Bronchial epithelial cell (primary cell): ENCODE data around the gene DTNB. TPM values are rescaled to one million over a fixed set of nuclear protein-coding genes. Genes with fewer than 3 reads are reported as not detected.
A peak's percentile ranks its signal among the peaks of the same experiment; 100 is the strongest.

Experiments
- DNase-seq: peaks from one replicate; pipeline ENCODE4 v3.0.0-alpha.2; 2010; ENCODE audit warnings: low read depth
- FAIRE-seq: peaks from 2 replicates; lab custom pipeline; 2011; peaks lifted over from hg19 to GRCh38; lab: Jason Lieb, UNC
- H3K27me3 ChIP-seq: 2 replicates; pipeline ENCODE4 v1.5.1; 2011; ENCODE audit warnings: low read length; ENCODE audit not compliant: control insufficient read depth, insufficient read depth
- H3K36me3 ChIP-seq: 2 replicates; pipeline ENCODE4 v1.5.1; 2011; ENCODE audit warnings: low read length; ENCODE audit not compliant: control insufficient read depth, insufficient read depth
- H3K4me3 ChIP-seq: 2 replicates; pipeline ENCODE4 v1.5.1; 2011; ENCODE audit warnings: mild to moderate bottlenecking, low read depth, low read length, control low read depth
- total RNA-seq: library from RNA; depleted of rRNA; stranded (reverse); fragments of >200 nt; gene quantifications from 2 replicates; pipeline ENCODE4 v1.2.1, GENCODE V29; 2014
- TF ChIP-seq, protein P1 (sequence below): IDR thresholded peaks from 2 replicates; pipeline ENCODE4 v1.5.1; 2011; ENCODE audit warnings: mild to moderate bottlenecking, moderate library complexity, low read length, control low read depth, inconsistent platforms; ENCODE audit not compliant: insufficient read depth, severe bottlenecking

DTNB gene
- total RNA-seq, 1 donor from 2014 or later: 8.4 TPM

DNA sequence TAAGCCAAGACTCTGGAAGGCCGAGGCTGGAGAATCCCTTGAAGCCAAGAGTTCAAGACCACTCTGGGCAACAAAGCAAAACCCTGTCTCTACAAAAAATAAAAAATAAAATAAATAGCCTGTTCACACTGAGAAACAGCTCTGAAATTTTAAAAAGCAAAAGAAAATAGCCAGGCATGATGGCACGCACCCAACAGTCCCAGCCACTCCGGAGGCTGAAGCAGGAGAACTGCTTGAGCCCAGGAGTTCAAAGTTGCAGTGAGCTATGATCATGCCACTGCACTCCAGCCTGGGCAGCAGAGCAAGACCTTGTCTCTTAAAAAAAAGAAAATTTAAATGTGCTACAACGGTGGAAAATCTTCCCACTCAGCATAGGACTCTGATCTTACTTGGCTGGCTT, 52.7 kb downstream of the DTNB start:
- no peak for FAIRE-seq
- DNase-seq: no peak

DNA sequence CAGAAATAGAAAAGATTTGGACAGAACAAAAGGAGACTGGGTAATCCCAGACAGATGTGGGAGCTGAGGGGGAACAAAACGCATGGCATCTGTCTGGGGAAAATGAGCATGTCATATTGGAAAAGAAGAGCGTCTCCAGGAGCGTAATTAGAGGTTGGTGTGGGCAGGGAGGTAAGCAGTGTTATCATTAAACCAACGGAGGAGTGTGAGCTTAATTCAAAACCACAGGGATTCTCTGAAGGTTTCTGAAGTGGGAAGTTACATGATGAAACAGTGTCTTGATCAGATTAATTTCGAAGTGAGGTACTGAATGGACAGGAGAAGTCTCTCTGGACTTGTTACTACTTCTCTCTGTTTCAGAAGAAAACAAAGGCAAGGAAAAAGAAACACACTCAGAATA, 53.3 kb downstream of the DTNB start:
- peak; percentile 8 for DNase-seq
- Histone ChIP-seq H3K36me3 (no peaks in the 10 kb centered on the region), H3K27me3 (no peaks in the 10 kb centered on the region), H3K4me3 (no peak overlapping the region)
- no peak for FAIRE-seq
- TF ChIP-seq, protein P1, sequence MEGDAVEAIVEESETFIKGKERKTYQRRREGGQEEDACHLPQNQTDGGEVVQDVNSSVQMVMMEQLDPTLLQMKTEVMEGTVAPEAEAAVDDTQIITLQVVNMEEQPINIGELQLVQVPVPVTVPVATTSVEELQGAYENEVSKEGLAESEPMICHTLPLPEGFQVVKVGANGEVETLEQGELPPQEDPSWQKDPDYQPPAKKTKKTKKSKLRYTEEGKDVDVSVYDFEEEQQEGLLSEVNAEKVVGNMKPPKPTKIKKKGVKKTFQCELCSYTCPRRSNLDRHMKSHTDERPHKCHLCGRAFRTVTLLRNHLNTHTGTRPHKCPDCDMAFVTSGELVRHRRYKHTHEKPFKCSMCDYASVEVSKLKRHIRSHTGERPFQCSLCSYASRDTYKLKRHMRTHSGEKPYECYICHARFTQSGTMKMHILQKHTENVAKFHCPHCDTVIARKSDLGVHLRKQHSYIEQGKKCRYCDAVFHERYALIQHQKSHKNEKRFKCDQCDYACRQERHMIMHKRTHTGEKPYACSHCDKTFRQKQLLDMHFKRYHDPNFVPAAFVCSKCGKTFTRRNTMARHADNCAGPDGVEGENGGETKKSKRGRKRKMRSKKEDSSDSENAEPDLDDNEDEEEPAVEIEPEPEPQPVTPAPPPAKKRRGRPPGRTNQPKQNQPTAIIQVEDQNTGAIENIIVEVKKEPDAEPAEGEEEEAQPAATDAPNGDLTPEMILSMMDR: no peak

More for the DNA sequence above, 52.7 kb downstream of the DTNB start:
- no peaks in the 10 kb centered on the region for H3K27me3 ChIP-seq
- TF ChIP-seq, protein P1: no peak
- no peak overlapping the region for H3K4me3 ChIP-seq
- no peaks in the 10 kb centered on the region for H3K36me3 ChIP-seq

DNA sequence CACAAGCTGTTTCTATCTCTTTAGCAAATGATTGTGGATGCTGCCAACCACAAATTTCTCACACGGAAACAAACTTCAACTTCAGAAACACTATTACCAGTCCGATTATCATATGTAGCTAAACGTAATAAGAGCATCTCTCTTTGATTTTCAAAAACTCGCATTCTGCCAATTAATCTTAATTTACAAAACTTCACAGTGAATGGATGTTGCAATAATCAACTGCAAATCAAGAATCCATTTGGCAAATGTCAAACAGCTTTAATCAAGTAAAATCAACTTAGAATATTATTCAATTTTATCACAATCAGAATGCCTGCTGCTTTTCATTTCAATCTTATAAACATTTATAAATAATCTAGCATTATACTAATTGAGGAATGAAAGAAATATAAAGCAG, 54.2 kb downstream of the DTNB start:
- DNase-seq (no peak), FAIRE-seq (no peak)
- no peaks in the 10 kb centered on the region for H3K27me3 ChIP-seq
- H3K36me3 ChIP-seq: no peaks in the 10 kb centered on the region
- TF ChIP-seq, protein P1: no peak
- no peak overlapping the region for H3K4me3 ChIP-seq

DNA sequence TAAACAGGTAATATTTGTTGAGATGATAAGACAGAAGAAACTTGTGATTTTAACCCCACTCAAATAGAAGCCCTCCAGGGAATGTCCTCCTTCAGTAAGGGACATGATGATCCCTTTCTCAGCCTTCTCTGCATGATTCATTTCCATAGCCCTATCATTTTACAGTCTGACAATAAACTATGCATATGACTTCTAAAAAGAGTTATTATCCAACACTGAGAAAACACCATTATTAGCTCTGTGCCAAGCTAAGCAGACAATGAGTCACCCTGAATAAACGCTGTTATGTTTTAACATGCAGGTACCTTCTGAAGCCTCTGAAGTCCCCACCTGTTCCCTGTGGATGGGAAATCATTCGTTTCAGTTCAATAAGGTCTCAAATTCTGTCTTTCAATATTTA, 54.7 kb downstream of the DTNB start:
- DNase-seq (peak; percentile 99), FAIRE-seq (no peak)
- Histone ChIP-seq H3K4me3 (no peak overlapping the region), H3K36me3 (no peaks in the 10 kb centered on the region), H3K27me3 (no peaks in the 10 kb centered on the region)
- TF ChIP-seq, protein P1: no peak

DNA sequence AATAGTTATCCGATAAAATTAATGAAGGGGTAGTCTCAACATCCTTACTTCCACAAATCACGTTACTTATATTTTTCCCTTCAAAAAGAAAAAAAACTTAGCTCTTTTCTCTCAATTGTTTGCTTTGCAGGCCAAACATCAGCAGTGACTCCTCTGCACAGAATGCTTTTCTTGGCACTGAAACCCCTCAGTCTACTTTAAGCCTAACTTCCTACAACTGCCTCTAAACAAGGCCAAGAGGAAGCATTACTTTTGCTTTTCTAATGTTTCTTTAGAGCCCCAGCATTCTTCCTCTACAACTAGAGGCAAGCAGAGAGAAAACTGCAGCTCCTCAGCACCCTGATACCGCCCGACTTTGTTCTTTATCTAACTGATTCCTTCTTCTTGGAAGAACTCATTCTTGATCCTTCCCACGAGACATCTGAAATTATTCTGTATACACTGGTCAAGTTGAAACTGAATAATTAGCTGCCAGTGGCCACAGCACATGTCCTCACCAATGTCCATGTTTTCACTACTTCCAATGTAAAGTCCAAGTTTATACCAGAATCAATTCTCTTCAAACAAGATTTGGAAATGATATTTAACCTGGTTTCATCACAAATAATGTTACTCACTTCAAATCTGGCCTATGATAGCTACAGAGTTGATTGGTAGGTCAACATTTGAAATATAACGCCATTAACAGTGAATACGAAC, 55.3 kb downstream of the DTNB start:
- H3K27me3 ChIP-seq: no peaks in the 10 kb centered on the region
- no peaks in the 10 kb centered on the region for H3K36me3 ChIP-seq
- FAIRE-seq: no peak
- H3K4me3 ChIP-seq: no peak overlapping the region
- DNase-seq: peak; percentile 76
- TF ChIP-seq, protein P1: no peak

DNA sequence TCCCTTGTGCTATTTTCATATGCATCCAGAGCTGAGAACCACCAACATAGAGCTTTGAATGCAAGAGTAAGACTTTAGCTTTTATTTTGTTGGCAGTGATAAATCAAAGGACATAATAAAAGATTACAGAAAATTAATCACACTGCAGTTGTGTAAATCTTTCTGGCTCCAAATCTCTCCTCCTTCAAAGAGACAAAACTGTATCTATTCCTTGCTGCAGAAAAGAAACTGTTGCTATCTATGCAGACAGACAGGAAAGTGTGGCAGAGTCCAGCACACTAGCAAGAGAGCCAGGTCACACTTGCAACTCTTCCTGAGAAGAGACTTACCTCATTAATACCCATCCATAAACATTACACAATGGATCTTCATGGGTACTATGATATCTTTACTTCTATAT, 57.5 kb downstream of the DTNB start:
- no peaks in the 10 kb centered on the region for H3K36me3 ChIP-seq
- DNase-seq (no peak), FAIRE-seq (no peak)
- H3K27me3 ChIP-seq: no peaks in the 10 kb centered on the region
- no peak overlapping the region for H3K4me3 ChIP-seq
- TF ChIP-seq, protein P1: no peak
